HG03571 (cell line): Measurements from ENCODE around the gene HCN3.
"Not testable (repeated sequence)": the region's sequence is repeated elsewhere in the genome, so short reads cannot be mapped to it uniquely, and the experiment has no call there.

Source experiments
- ATAC-seq: cut with Tn5 transposase; IDR thresholded peaks from one replicate; pipeline ENCODE4 v1.9.1; 2021; ENCODE audit not compliant: unreplicated experiment

HCN3 gene

DNA sequence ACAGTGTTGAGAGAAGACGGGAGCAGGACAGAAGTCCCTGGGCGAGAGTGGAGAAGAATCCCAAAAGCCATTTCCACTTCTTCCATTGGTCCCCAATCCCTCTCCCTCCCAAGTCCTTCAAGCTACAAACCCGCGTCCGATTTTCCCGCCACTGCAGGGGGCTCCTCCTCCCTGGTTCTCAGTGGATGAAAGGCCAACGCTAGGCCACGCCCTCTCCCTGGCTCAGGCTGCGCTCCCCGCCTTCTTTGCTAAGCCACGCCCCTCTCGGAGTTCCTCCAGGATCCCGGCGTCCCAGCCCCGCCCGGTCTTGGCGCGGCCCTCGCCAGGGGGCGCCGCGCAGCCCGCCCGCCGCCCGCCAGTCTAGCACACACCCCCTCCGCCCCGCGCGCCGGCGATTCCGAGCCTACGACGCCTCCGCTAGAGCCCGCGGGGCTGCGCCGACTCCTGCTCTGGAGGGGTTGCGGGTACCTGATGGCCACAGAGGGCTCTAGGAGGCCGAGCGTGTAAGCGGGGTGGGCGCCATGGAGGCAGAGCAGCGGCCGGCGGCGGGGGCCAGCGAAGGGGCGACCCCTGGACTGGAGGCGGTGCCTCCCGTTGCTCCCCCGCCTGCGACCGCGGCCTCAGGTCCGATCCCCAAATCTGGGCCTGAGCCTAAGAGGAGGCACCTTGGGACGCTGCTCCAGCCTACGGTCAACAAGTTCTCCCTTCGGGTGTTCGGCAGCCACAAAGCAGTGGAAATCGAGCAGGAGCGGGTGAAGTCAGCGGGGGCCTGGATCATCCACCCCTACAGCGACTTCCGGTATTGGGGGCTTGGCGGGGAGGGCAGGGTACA lies at the start of gene HCN3:
Gene HCN3, plus strand, starts transcription at position 394 of the 832 bp plus-strand sequence. Its CDS starts 128 bp downstream, at position 522.
- ATAC-seq, result peak; percentile 42

- no peak for ATAC-seq
Measured at GRCh38 chr1:155228096-155228427, 49.2 kb upstream of the HCN3 start.

DNA sequence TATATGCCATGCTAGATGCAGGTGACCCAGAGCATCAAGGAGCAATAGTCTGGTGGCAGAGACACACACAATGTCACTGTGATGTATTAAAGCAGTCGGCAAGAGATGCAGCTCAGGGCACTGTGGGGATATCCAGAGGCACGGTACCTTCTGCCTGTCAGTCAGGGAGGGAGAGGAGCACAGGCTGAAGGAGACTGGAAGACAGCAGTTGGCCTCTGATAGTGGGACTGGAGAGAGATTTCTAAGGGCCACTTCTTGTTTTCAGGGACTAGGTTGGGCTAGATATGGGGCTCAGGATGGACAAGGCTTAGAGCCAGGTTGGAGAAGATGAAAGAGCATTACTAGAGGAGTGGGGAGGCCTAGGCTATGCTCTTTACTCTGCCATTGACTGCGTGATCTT lies 46.0 kb upstream of the HCN3 start:
- ATAC-seq, result not testable (repeated sequence)

DNA sequence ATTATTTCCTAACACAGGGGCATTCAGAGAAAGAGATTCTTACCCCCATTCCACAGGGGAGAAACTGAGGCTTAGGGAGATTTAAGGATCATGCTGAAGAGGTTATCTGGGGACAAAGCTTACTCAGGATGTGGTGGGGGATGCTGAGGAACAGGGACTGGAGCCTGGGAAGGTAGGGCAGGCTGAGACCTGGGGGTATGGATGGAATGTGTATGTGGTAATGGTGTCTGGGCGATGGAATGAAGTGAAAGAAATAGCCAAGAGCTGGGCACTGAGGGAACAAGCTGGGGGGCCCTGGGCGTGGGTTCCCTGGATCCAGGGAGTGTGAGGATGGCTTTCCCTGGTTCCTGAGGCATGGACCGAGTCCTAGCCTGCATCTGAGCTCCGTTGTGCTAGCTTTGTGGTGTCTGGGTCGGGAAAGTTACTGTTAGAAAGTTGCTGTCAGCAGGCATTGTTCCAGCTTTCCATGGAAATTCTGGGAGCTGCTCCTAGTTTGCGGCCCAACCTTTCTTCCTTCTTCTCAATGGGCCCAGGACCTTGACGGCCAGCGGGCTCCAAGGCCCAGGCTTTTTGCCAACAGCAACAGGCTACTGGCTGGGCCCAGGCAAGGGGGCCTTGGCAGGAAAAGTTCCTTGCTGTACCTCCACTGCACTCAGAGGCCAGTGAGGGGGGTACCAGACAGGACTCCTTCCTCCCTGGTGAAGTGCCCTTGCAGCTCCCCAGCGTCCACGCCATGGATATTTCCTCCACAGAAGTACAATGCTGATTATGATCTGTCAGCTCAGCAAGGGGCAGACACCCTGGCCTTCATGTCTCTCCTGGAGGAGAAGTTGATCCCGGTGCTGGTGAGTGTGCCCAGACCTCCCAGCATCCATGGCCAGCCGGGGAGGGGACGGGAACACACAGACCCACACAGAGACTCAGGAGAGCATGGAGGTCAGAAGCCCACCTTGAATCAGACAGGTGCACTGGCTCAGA lies 45.0 kb upstream of the HCN3 start:
- ATAC-seq, result not testable (repeated sequence)

DNA sequence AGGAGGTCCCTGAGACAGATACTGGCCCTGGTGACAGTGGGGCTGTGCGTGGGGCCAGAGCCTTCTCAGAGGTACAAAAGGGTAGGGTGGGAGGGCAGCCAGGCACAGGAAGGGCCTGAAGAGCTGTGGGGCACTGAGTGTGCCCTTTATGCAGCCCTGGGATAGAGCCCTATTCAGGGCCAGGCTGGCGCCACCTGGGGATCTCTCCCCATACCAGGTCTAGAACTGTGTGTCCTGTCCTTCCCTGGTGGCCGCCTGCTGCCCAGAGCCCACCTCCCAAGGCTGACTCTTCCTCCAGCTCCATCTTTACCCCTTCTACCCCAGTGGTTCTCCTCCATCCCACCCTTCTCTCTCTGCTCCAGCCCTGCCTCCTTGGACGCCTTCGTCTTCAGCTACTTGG lies 43.8 kb upstream of the HCN3 start:
- not testable (repeated sequence) for ATAC-seq

DNA sequence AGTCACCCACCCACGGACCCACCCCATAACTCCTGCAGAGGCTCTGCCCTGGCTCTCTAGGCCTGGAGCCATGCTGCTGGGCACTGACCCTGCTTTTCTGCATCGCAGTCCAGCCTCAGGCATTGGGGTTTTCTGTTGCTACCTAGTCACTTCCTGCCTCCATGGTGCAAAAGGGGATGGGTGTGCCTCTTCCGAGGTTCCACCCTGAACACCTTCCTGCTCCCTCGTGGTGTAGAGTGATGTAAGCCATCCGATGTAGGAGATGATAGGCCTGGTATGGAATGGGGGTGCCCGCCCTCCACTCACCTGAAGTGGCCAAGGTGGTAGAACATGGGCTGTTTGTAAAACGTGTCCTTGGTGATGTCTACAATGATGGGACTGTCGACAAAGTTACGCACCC lies 41.9 kb upstream of the HCN3 start:
- not testable (repeated sequence) for ATAC-seq

GRCh38 chr1:155236451-155236850 lies 40.8 kb upstream of the HCN3 start:
- ATAC-seq, result no peak

DNA sequence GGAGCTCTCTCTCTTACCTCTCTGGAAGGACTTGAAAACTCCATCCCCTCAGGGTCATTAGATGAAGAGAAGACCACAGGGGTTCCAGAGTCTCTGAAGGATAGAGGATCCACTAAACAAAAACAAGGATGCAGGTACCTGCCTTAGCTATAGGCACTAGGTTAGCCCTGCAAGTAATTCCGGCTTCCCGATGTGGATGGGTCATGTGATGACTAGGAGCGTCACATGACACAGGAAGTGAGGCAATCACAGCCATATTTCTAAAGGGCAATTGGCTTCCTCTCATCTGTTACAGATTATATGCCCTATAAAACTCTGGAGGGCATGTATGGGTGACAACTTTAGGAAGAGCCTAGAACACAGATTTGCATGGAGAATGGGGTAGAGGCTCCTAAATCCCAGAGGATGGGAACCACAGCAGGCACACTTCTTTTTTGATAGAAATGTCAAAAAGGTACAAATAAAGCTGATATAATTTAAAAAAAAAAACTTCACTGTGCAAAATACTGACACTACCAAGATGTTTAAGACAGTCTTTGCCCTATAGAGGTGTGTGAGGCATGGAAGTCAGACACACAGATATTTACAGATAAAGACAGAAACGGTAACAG lies 36.1 kb upstream of the HCN3 start:
- ATAC-seq, result no peak

GRCh38 chr1:155241841-155242264 lies 35.4 kb upstream of the HCN3 start:
- ATAC-seq, result no peak

DNA sequence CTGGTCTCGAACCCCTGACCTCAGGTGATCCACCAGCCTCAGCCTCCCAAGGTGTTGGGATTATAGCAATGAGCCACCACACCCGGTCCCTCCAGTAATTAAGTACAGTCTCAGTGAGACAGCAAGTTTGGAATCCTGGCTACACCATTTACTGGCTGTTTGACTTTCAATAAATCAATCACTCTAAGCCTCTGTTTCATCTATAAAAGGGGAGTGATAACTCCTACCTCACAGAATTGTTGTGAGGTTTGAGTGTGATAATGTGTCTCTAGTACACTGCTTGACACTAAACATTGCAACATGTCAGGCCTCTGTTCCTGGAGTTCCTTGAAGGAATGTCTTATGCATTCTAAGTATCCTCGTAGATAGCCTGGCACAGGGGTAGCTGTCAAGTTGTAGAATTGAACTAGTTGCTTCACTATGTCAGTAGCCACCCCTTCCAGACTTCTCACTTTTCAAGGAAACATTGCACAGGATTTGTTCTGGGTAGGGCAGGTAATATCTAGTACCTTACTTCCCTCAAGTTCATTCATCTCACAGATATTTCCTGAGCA lies 34.4 kb upstream of the HCN3 start:
- no peak for ATAC-seq

DNA sequence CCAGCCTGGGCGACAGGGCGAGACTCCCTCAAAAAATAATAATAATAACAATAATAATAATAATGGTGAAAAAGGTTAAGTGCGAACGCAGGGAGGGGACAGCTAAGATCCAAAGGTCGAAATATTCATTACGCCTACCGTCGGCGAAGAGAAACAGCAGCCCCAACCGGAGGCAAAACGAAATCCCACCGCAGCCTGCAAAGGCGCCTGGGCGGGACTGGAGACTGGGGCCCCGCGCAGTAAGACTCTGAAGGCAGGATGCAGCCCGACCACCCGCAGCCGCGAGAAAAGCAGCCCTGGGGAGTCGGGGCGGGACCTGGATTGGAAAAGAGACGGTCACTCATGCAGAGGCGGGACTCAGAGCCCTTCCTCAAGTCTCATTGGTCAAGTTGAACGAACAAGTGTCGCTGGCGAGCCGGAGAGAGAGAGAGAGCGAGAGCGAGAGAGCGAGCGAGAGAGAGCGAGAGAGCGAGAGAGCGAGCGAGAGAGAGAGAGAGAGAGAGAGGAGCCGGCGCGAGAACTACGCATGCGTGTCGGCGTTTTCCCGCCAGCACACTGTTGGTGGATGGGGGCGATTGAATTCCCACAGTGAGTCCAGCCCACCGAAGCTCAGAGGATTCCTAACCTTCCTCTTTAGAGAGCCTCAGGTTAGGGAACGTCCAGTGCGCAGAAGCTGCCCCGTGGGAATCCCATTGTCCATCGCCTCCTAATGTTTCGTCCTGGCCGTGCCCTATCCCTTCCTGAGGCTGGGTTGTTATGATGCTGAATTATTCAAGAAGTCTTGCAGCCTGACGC lies 32.7 kb upstream of the HCN3 start:
- peak; percentile 81 for ATAC-seq

- no peak for ATAC-seq
Measured at GRCh38 chr1:155245163-155245524, 32.1 kb upstream of the HCN3 start.

DNA sequence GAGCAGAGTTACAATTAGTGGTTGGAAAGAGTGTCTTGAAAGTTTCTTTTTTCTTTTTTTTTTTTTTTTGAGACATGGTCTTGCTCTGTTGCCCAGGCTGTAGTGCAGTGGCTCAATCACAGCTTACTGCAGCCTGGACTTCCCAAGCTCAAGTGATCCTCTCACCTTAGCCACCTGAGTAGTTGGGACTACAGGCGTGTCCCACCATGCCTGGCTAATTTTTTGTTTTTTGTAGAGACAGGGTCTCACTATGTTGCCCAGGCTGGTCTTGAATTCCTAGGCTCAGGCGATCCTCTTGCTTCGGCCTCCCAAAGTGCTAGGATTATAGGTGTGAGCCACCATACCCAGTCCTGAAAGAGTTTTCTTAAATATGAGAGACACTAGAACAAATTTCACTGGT lies 30.5 kb upstream of the HCN3 start:
- ATAC-seq, result not testable (repeated sequence)

DNA sequence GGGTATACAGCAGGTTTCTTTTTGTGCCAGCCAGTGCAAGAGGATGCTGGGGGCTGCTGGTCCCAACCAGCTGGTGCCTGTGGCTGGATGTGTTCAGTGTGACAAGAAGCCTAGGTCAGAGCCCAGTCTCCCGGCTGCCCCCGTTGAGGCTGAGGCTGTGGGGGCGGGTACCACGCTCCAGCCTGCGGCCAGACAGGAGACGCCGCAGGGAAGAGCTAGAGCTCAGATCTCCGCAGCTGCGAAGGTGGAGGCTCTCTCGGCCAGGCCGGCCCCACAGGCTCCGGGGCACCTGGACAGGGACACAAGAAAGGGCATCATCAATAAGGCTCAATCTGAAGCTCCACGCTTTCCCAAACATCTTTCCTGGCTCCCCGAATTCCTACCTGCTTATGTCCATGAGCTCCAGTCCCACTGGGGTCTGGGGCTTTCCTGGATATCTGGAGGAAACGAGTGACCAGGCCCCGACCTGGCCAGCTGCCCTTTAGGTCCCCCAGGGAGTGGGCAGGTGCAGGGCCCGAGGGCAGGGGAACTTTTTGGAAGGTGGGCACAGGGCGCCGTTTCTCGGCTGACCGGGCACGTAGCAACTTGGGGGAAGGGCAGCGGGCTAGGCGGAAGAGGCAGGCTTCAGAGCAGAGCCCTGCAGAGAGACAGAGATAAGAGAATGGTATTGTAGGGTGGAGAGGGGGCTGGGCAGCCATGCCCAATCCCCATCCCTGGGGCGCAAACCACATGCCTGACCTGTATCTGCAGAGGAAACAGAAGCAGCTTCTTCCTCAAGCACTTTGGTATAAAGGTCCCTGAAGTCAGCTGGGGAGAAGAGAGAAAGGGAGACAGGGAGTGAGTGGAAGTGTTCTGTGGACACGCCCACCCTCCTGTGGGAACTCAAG lies 29.4 kb upstream of the HCN3 start:
- ATAC-seq, result no peak

DNA sequence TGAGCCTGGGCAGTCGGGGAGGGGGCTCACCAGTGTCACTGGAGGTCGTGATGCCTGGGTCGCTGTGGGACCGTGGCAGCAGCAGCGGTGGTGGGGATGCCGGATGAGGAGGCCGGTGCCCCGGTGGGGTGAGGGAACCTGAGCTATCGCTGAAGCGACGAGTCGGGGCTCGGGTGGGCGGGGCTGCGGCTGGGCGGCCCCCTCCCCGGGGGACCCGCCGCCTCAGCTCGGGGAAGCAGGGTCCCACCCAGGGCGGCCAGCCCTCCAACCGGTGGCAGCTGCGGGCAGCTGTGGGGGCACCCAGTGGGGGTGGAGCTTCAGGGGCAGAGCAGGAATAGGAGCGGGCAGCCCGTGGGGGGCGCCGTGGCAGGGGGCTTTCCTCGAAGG lies 27.0 kb upstream of the HCN3 start:
- peak; percentile 17 for ATAC-seq

GRCh38 chr1:155250633-155251449 lies 26.4 kb upstream of the HCN3 start:
- peak; percentile 71 for ATAC-seq

DNA sequence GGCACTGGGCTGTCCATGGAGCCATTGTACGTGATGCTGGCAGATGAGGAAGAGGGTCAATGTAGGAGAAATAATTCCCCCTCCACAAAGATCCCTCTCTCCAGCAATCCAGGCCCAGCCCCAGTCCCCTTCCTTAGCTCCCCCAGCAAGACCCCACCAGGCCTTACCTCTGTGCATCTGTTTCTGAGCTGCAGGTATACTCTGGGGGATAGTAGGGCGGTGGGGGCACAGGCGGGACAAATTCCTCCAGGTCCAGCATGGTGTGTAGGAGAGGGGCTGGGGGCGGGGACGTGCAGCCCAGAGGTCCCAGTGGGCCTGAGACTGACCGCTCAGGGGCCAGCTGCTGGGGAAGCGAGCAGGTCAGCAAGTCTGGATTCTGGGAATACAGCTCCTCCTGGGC lies 25.7 kb upstream of the HCN3 start:
- no peak for ATAC-seq

DNA sequence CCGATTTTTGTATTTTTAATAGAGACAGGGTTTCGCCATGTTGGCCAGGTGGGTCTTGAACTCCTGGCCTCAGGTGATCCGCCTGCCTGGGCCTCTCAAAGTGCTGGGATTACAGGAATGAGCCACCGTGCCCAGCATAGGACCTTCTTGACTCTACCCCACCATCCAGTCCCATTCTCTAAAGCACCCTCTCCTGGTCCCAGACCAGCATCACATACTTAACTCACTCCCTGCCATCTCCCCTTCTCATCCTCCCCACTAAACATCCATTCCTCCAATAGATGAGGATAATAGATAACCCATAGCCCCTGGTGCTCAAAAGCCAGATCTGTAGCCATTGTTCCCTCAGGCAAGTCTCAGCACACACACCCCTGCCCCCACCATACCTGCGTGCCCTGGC lies 24.1 kb upstream of the HCN3 start:
- no peak for ATAC-seq

- no peak for ATAC-seq
Measured at GRCh38 chr1:155253797-155254196, 23.5 kb upstream of the HCN3 start.
